IMR-90 (cell line): ENCODE results near the gene MTUS2. TPM values are rescaled to one million over a fixed set of nuclear protein-coding genes. Genes with fewer than 3 reads are reported as not detected.

Experiments
- ATAC-seq: fragments of 200-7000 bp; cut with Tn5 transposase; 2 replicates; pipeline ENCODE4 v1.9.1; 2020; ENCODE audit warnings: low read depth, mild to moderate bottlenecking, moderate library complexity
- BruUV-seq: library from RNA; stranded (reverse); fragments of 400-500 nt; replicated peaks from 2 replicates; lab custom pipeline; 2021; lab: Mats Ljungman, UMichigan
- CTCF ChIA-PET: fragments of 300-600 bp; formaldehyde crosslinking; extraction: SDS; loops from one replicate; lab custom pipeline; 2021; ENCODE audit warnings: antibody characterized with exemption; lab: Yijun Ruan, JAX
- POLR2A ChIA-PET: fragments of 300-600 bp; sonication (Branson Sonifier 250); formaldehyde crosslinking; loops from one replicate; lab custom pipeline; 2022; ENCODE audit warnings: antibody characterized with exemption; ENCODE audit not compliant: unreplicated experiment; lab: Charles Lee
- DNase-seq: peaks from one replicate; pipeline ENCODE4 v3.0.0; 2013
- H2AFZ ChIP-seq: replicated peaks from 2 replicates; pipeline ENCODE3; 2013; ENCODE audit warnings: low read length, mild to moderate bottlenecking; ENCODE audit not compliant: poor library complexity
- H2AK5ac ChIP-seq: 2 replicates; pipeline ENCODE4 v1.6.1; 2013; ENCODE audit warnings: low read depth, low read length, inconsistent platforms
- H2AK9ac ChIP-seq: replicated peaks from 2 replicates; pipeline ENCODE3; 2013; ENCODE audit warnings: mild to moderate bottlenecking, low read depth, low read length, moderate library complexity; ENCODE audit not compliant: poor library complexity
- H2BK120ac ChIP-seq: 2 replicates; pipeline ENCODE4 v1.6.1; 2013; ENCODE audit warnings: low read depth, low read length, inconsistent platforms
- H2BK15ac ChIP-seq: 3 replicates; pipeline ENCODE4 v1.6.1; 2013; ENCODE audit warnings: low read depth, low read length, inconsistent platforms
- H2BK20ac ChIP-seq: 2 replicates; pipeline ENCODE4 v1.6.1; 2013; ENCODE audit warnings: low read depth, mild to moderate bottlenecking, inconsistent platforms, low read length, moderate library complexity
- H2BK5ac ChIP-seq: 2 replicates; pipeline ENCODE4 v1.6.1; 2013; ENCODE audit warnings: mild to moderate bottlenecking, low read depth, low read length, inconsistent platforms; ENCODE audit not compliant: poor library complexity, severe bottlenecking
- H3K14ac ChIP-seq: replicated peaks from 2 replicates; pipeline ENCODE4 v1.6.1; 2013; ENCODE audit warnings: low read depth, low read length, inconsistent platforms
- H3K18ac ChIP-seq: 2 replicates; pipeline ENCODE4 v1.6.1; 2013; ENCODE audit warnings: low read depth, low read length, control low read depth
- H3K23ac ChIP-seq: 2 replicates; pipeline ENCODE4 v1.6.1; 2013; ENCODE audit warnings: low read depth, low read length, inconsistent platforms
- H3K27ac ChIP-seq: 2 replicates; pipeline ENCODE4 v1.5.1; 2013; ENCODE audit warnings: mild to moderate bottlenecking, control low read depth, low read length; ENCODE audit not compliant: insufficient read depth
- H3K27me3 ChIP-seq: 2 replicates; pipeline ENCODE4 v1.6.1; 2013; ENCODE audit warnings: low read length; ENCODE audit not compliant: control insufficient read depth, insufficient read depth
- H3K36me3 ChIP-seq: 2 replicates; pipeline ENCODE4 v1.6.1; 2013; ENCODE audit warnings: low read length, mixed read lengths; ENCODE audit not compliant: control insufficient read depth, insufficient read depth
- H3K4ac ChIP-seq: 2 replicates; pipeline ENCODE4 v1.6.1; 2013; ENCODE audit warnings: low read depth, low read length, inconsistent platforms
- H3K4me1 ChIP-seq: 2 replicates; pipeline ENCODE4 v1.6.1; 2013; ENCODE audit warnings: low read length, mixed read lengths; ENCODE audit not compliant: control insufficient read depth, insufficient read depth
- H3K4me2 ChIP-seq: 2 replicates; pipeline ENCODE4 v1.6.1; 2013; ENCODE audit warnings: low read depth, mild to moderate bottlenecking, control low read depth, low read length, moderate library complexity
- H3K4me3 ChIP-seq: 2 replicates; pipeline ENCODE4 v1.5.1; 2013; ENCODE audit warnings: low read depth, mild to moderate bottlenecking, control low read depth, low read length, moderate library complexity; ENCODE audit not compliant: insufficient read depth
- H3K56ac ChIP-seq: 2 replicates; pipeline ENCODE4 v1.6.1; 2013; ENCODE audit warnings: low read length, inconsistent platforms; ENCODE audit not compliant: insufficient read depth; ENCODE audit errors: extremely low read depth
- H3K79me1 ChIP-seq, 2 experiments: 2 replicates each; pipeline ENCODE4 v1.6.1; 2013; ENCODE audit warnings: low read length in 2 of 2, inconsistent platforms in 1 of 2, low read depth in 1 of 2
- H3K9ac ChIP-seq: 2 replicates; pipeline ENCODE4 v1.6.1; 2013; ENCODE audit warnings: low read depth, low read length, control low read depth
- H3K9me1 ChIP-seq: 2 replicates; pipeline ENCODE4 v1.6.1; 2013; ENCODE audit warnings: low read length, inconsistent platforms; ENCODE audit not compliant: insufficient read depth
- H3K9me3 ChIP-seq: 2 replicates; pipeline ENCODE4 v1.6.1; 2013; ENCODE audit warnings: low read length; ENCODE audit not compliant: control insufficient read depth, insufficient read depth
- H4K20me1 ChIP-seq: 2 replicates; pipeline ENCODE4 v1.6.1; 2013; ENCODE audit warnings: low read length, inconsistent platforms; ENCODE audit not compliant: insufficient read depth
- H4K5ac ChIP-seq: 2 replicates; pipeline ENCODE4 v1.6.1; 2013; ENCODE audit warnings: mild to moderate bottlenecking, low read depth, low read length, control low read depth
- H4K8ac ChIP-seq, 2 experiments: 2 replicates each; pipeline ENCODE4 v1.6.1; 2013; ENCODE audit warnings: low read depth in 2 of 2, low read length in 2 of 2, control low read depth in 1 of 2, inconsistent platforms in 1 of 2
- H4K91ac ChIP-seq: 2 replicates; pipeline ENCODE4 v1.6.1; 2013; ENCODE audit warnings: low read depth, low read length, inconsistent platforms; ENCODE audit not compliant: insufficient read depth
- BHLHE40 ChIP-seq: fragments of 150-350 bp; IDR thresholded peaks from 2 replicates; pipeline ENCODE4 v1.6.1; 2016; ENCODE audit warnings: mild to moderate bottlenecking, low read depth, low read length
- CEBPB ChIP-seq: IDR thresholded peaks from 2 replicates; pipeline ENCODE4 v1.6.1; 2012; ENCODE audit warnings: low read depth, low read length, improper control_type of control experiment
- CHD1 ChIP-seq: IDR thresholded peaks from 2 replicates; pipeline ENCODE4 v1.6.1; 2012; ENCODE audit warnings: low read depth, low read length, improper control_type of control experiment
- FOS ChIP-seq: fragments of 150-350 bp; IDR thresholded peaks from 2 replicates; pipeline ENCODE4 v1.6.1; 2016; ENCODE audit warnings: low read depth, low read length
- RFX5 ChIP-seq: IDR thresholded peaks from 2 replicates; pipeline ENCODE4 v1.8.0; 2012; ENCODE audit warnings: low read depth, mild to moderate bottlenecking, low read length, moderate library complexity
- SMC3 ChIP-seq: fragments of 150-350 bp; IDR thresholded peaks from 2 replicates; pipeline ENCODE4 v1.6.1; 2016; ENCODE audit warnings: low read depth, mild to moderate bottlenecking, antibody characterized with exemption, low read length, moderate library complexity
- WGBS, 2 experiments: methylation state at CpG; one replicate each; pipeline versions ENCODE4 v1.1.5 to v1.1.7; 2013; ENCODE audit warnings: missing lambda C conversion rate in 2 of 2; ENCODE audit not compliant: insufficient read length in 1 of 2; ENCODE audit errors: extremely low coverage in 2 of 2; 5-methylcytosine and 5-hydroxymethylcytosine counted together
- dilution Hi-C: fragments of 300-500 bp; cut with HindIII; formaldehyde crosslinking; loops from one replicate; pipeline ENCODE4 v1.14.3; 2018; ENCODE audit warnings: low sequenced_read_pairs; ENCODE audit not compliant: unreplicated experiment
- in situ Hi-C: fragments of 300-500 bp; cut with MboI; formaldehyde crosslinking; loops from 3 replicates; pipeline ENCODE4 v1.14.3; 2019; ENCODE audit warnings: low sequenced_read_pairs, inconsistent platforms, mixed read lengths
- intact Hi-C: fragments of 100-400 bp; cut with micrococcal nuclease; formaldehyde crosslinking; loops from 2 replicates; pipeline ENCODE4 v1.10.0; 2022
- polyA plus RNA-seq, 3 experiments: library from polyadenylated mRNA; depleted of rRNA; stranded (reverse); fragments of >200 nt; gene quantifications; 2 replicates each; pipeline ENCODE4 v1.2.3, GENCODE V29; 2012; ENCODE audit warnings: low replicate concordance in 1 of 3
- total RNA-seq: library from RNA; depleted of rRNA; stranded (reverse); fragments of >200 nt; gene quantifications from 2 replicates; pipeline ENCODE4 v1.2.3, GENCODE V29; 2012
- TF ChIP-seq, protein P1 (sequence below): fragments of 150-350 bp; IDR thresholded peaks from 2 replicates; pipeline ENCODE4 v1.6.1; 2016; ENCODE audit warnings: low read depth, mild to moderate bottlenecking, low read length, moderate library complexity, borderline replicate concordance

MTUS2 gene
- total and polyA plus RNA-seq, 2 of the 4 experiments (the other 2 are of a cell fraction) = under 0.01 to 0.02 TPM

GRCh38 chr13:29281932-29282495 lies 461.9 kb downstream of the MTUS2 start:
- H4K5ac ChIP-seq = no peak overlapping the region
- no peak overlapping the region for H3K56ac ChIP-seq
- ATAC-seq (no peak), DNase-seq (no peak)
- WGBS, 2 experiments = 66% methylated on average over 4 of the region's 5 CpGs; no CpG with 5 or more reads in 1 of the 2 experiments
- no peak overlapping the region for H4K91ac ChIP-seq
- H3K27me3 ChIP-seq = no peaks in the 10 kb centered on the region
- no peaks in the 10 kb centered on the region for H3K9me1 ChIP-seq
- no peak overlapping the region for H2BK120ac ChIP-seq
- no peak overlapping the region for H2AK9ac ChIP-seq
- no peak overlapping the region for H2BK20ac ChIP-seq
- H3K4me1 ChIP-seq = no peaks in the 10 kb centered on the region
- H3K27ac ChIP-seq = no peak overlapping the region
- ChIA-PET POLR2A (no interaction called here), CTCF (interaction anchor here (0.5 kb wide), 1 partner anchor 56 kb away, joined by 3 read pairs; no protein-coding TSS in a partner anchor)
- dilution Hi-C loops = no loop called here
- H3K23ac ChIP-seq = no peak overlapping the region
- no peak overlapping the region for H4K8ac ChIP-seq
- H3K4me2 ChIP-seq = no peak overlapping the region
- in situ Hi-C loops = no loop called here
- no peak overlapping the region for H2AFZ ChIP-seq
- H4K20me1 ChIP-seq = no peaks in the 10 kb centered on the region
- intact Hi-C loops = no loop called here
- H3K14ac ChIP-seq = no peak overlapping the region
- H3K18ac ChIP-seq = no peak overlapping the region
- no peak overlapping the region for H2BK5ac ChIP-seq
- TF ChIP-seq, protein P1, sequence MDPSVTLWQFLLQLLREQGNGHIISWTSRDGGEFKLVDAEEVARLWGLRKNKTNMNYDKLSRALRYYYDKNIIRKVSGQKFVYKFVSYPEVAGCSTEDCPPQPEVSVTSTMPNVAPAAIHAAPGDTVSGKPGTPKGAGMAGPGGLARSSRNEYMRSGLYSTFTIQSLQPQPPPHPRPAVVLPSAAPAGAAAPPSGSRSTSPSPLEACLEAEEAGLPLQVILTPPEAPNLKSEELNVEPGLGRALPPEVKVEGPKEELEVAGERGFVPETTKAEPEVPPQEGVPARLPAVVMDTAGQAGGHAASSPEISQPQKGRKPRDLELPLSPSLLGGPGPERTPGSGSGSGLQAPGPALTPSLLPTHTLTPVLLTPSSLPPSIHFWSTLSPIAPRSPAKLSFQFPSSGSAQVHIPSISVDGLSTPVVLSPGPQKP = no peak
- TF ChIP-seq CHD1 (no peak), BHLHE40 (no peak), CEBPB (no peak), FOS (no peak), RFX5 (no peak), SMC3 (no peak)
- H2AK5ac ChIP-seq = no peak overlapping the region
- no peak overlapping the region for H2BK15ac ChIP-seq
- no peaks in the 10 kb centered on the region for H3K9me3 ChIP-seq
- no peak overlapping the region for H3K9ac ChIP-seq
- H3K36me3 ChIP-seq = no peaks in the 10 kb centered on the region
- no peaks in the 10 kb centered on the region for H3K79me1 ChIP-seq
- no peak overlapping the region for H3K4ac ChIP-seq
- BruUV-seq = no TSS peak
- H3K4me3 ChIP-seq = no peak overlapping the region
